GM18873 (cell line): ENCODE results near the gene BEGAIN.

Experiments used
- ATAC-seq: cut with Tn5 transposase; IDR thresholded peaks from one replicate; pipeline ENCODE4 v1.9.1; 2021; ENCODE audit warnings: mild to moderate bottlenecking, moderate library complexity, moderate number of reproducible peaks; ENCODE audit not compliant: unreplicated experiment, low FRiP score

Gene BEGAIN

DNA sequence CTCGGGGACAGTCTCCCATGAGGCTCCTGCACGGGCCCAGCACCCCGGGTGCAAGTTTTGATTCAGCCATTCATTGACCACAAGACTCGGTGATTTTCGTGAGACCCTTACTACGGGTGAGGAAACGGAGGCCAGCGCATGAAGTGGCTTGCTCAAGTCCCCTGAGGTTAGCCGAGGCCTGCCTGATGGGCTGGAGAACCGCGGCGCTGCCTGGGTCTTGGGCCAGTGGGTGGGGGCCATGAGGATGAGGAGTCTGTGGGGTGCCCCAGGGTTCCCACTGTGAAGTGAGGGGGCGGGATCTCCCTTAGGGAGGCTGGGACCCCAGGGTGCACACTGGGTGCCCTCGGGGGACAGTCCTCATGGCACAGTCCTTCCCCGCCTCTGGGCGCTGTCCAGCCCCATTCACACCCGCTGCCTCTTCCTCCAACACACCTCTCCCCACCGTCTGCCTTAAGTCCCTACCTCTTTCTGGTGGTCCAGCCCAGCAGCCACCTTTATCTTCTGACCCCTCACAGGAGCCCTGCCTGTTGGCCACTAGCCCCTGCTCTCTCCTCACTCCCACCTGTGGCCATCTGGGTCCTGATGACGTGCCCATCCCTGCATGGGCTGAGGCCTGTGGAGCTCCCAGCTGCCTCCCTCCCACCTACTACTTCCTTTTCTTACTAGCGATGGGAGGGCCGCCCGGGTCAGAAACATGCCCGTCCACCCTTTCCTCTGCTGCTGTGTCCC lies 16.3 kb downstream of the BEGAIN start:
- ATAC-seq = no peak

DNA sequence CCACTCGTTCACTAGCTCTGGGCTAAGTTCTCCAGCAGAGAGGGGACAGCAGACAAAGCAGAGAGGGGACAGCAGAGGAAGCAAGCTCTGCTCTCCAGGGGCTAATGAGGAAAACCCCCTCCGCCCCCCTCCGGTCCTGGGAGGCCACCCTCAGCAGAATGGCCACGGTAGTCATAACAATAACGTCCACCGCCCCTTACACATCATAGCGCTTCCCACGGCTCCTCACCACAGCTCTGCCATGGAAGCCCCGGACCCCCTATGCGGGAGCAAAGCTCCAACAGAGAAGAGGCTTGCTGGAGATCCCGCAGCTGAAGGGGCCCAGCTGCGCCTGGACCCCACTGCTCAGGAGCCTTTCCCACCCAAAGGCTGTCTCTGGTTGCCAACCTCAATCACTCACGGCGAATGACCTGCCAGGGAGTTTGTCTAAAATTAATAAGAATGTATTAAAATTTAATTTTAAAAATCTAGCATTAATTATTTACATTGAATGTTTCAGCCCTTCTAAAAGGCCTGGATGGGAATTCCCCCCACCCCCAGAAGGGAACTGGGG lies 17.4 kb downstream of the BEGAIN start:
- no peak for ATAC-seq

DNA sequence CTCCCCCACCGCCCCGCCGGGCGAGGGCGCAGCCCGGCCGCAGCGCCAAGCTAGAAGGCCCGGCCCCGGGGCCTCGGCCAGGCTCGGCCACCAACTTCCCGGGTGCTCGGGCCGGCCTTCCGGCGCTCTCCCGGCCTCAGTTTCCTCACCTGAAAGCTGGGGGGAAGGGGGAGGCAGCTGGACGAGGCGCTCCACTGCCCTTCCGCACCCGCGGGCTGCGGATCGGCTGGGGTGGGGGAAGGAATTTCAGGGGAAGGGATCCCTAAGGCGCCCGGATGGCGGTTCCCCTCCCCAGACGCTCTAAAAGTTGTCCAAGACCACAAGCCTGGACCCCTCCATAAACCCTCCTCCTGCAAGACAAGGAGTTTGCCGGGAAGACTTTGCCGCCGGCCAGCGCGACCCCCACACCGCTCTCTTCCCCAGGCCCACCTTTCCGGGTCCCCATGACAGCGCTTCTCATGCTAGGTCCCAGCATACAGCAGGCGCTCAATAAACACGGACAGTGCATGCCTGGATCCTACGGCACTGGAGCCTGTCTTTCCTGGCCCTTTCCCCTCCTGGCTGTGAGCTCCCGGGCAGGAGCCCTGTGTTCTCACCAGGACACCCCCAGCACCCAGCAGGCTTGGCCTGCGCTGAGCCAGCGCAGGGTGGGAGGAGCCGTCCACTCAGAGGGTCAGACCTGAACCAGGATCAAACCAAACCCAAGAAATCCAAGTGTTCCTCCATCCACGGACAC lies 18.1 kb downstream of the BEGAIN start:
- no peak for ATAC-seq

DNA sequence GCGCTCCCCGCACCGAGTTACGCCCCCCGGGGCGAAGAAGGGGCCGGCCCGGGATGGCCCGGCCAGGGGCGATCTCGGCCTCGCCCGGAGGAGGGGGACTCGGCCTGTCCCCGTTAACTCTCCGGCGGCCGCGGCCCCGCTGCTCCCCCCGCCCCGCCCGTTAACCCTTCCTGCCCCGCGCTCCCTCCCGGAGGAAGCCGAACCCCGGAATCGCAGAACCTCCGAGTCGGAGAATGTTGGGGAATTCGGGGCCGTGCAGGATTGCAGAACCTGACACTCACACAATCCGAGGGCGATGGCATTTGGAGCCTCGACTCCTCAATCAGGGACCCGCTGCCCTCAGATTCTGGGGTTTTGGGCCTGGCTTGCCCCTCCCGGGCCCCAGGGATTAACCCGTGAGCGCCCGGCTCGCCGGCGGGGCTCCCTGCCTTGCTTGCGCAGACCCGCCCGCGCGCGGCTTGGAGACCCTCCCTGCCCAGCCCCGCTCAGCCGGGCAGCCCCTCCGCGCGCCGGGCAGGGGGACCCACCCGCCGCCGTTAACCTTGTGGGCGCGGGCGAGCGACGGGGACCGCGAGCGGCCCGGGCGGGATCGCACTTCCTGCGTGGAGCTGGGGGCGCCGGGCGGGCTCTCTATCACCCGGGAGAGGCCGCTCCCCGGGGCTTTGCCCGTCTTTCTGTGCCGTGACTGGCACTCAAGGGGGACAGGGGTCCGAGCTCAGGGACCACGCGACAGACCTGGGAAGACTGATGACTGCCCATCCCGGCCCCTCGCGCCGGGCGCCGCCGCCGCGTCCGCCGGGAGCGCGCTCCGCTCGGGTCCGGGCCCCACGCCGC lies 18.8 kb downstream of the BEGAIN start:
- ATAC-seq = no peak

DNA sequence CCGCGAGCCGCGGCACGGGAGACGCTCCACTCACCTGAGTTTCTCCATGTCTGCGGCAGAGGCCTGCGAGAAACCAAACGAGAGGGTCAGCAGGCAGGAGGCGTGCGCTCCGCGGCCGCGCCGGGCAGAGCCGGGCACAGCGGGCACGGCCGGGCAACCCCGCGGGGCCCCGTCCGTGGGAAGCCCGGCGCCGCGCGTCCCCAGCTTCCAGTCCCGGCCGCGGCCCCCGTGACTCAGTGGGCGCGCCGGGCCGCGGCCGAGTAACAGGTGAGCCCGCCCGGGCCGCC lies 19.4 kb downstream of the BEGAIN start:
- ATAC-seq = no peak

DNA sequence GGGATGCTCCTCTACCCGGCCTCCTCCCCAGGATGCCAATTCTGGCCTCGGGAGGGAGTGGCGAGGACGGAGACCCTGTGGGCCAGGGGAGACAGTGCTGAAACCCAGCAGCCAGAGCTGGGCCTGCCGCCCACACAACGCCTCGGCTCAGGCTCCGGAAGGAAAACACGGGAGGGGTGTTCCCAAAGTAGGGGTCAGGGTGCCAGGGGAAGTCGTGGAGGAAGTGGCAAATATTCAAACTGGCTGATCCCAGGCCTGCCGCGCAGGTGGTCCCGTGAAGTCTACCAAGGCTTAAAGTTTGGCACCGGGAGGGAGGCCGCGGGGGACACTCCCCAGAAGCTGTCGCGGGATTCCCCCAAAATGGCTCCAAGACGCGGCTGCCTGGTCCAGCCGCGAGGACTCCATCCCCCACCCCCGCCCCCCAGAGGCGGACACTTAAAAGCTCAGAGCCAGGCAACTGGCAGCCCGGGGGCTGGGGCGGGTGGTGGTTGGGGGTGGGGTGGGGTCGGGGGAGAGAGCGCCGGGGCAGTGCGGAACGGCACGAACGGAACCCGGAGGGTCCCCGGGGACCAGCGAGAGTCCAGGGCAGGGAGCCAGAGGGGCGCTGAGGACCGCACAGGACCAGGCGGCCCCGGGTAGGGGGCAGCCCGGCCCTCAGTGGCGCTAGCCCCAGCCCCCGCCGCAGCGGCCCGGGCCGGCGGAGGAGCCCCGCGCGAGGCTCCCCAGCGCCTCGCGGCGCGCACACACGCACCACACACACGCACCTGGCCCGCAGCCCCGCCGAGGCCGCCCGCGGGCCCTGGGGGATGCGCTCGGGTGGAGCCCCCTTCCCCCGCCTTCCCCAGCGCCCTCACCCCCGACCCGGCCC lies 20.0 kb downstream of the BEGAIN start:
- ATAC-seq = no peak

DNA sequence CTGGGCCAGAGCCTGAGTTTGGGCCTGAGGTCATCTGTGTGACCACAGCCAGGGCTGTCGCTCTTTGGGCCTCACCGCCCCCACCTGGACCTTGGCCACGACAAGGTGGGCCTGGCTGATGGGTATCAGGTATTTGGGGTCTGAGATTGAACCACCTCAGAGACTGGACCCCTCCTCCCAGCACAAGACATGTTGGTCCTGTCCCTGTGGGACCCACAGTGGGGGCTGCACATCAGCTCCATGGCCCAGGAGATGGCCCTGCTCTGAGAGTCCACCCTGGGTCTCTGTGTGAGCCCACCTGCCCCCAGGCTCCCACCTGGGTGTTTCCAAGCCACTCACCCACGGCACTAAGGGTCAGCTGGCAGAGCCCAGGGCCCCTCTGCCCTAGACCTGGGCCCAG lies 20.6 kb downstream of the BEGAIN start:
- no peak for ATAC-seq

DNA sequence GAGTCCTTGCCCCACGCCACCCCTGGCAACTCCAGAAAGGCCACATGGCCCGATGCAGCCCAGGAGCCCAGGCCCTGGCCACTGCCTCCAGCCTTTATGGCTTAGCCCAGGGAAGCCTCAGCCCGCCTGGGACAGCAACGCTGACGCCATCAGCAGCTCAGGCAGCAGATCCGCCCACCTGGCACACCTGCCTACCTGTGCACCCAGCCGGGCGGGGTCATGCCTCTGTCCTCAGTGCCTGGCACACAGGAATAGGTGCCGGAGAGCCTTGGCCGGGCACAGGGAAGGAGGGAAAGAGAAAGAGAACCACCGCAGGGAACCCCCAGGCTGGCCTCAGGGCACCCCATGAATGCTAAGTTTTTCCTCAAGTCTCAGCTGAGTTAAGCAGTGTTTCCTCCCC lies 21.1 kb downstream of the BEGAIN start:
- ATAC-seq = no peak

DNA sequence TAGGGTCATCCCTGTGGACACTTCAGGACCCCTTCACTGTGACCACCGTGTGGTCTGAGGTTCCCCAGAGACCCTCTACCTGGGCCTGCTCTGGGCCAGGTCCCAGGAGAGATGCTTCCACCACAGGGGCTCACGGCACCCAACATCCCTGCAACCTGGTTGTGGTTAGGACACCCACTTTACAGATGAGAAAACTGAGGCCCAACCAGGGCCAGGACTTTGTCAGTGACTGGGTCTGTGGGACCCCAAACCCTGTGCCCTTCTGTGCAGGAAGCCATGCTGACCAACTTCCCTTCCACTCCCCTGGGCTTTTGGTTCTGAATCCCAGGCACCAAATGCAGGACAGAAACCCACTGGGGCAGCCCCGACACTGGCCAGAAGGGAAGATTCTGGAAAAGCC lies 21.6 kb downstream of the BEGAIN start:
- no peak for ATAC-seq

DNA sequence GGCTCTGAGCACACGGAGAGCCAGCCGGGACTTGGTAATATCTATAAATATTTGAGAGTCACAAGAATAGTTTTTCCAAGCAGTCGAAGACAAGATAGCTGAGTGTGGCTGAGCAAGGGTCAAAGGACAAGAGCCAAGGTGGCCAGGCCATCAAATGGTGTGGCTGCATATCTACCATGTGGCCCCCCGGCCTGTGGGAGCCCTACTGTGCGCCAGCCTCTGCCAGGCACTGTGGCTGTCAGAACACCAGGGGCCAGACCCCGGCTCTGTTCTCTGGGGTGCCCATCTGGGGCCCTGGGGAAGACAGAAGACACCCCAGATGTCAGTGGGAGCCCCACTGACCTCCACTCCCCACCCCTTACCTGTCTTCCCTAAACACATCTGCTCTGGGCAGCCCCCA lies 22.7 kb downstream of the BEGAIN start:
- ATAC-seq = no peak

DNA sequence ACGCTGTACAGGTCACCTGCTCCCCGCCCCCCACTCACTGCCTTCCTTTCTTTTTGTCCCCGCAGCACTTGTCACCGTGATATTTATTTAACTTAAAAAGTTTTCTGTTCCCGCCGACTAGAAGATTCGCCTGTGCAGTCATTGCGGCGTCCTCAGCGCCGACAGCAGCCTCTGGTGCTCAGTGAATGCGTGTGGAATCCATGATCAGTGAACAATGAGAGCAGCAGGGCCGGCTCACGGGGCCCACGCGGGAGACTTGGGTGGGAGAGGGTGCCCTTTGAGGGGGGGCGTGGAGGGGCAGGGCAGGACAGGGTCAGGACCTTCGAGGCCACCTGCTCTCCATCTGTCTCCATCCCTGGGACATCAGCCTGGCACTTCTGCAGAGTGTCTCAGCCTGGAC lies 24.5 kb downstream of the BEGAIN start:
- ATAC-seq = no peak

DNA sequence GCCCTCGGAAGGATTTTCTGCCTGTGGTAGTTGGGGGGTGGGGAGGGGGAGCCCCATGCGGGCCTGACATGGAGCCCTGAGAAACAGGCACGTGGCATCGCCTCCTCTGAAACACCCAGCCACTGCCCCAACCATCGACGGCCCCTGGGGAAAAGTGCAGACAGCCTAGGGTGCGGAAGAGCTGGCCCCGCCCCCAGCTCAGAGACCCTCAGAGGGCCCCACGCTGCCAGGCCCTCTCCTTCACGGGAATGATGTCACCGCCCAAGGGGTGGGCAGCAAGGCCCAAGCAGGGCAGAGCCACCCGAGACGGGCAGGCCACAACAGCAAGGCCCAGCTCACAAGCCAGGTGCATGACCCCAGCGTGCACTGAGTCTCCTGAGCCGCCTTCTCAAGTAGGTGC lies 26.2 kb downstream of the BEGAIN start:
- ATAC-seq = no peak

DNA sequence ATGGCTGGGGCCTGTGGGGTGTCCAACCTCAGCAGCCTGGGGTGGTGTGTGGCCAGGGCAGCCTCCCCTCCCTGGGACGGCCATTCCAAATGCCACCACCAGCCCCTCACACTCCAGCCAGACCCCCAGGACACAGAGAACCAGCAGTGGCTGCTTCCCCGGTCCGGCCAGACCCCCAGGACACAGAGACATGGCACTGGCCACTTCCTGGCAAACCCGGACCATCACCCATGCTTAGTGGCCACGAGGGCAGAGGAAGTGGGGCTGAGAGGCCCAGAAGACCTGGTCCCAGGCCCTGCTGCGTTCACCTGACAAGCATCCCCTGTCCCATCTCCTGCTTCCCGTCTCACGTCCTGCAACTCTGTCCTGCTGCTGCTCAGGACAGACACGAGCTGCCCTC lies 26.7 kb downstream of the BEGAIN start:
- ATAC-seq = no peak

DNA sequence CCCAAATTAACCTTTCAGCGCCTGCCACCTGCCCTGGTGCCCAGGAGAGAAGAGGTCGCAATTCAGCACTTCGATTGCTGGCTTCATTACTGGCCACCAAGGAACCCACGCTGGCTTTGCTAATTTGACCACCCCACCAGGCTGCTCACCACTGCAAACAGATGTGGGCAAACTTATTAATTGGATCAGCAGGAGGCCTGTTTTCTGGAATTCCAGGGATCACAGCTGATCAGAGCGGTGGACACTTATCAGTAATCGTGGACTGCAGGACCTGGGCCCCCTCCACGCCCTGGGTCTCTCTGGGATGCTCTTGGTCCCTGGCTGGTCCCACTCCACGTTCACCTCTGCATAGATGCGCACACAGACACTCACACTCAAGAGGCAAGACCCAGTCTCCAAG lies 27.8 kb downstream of the BEGAIN start:
- ATAC-seq = no peak

DNA sequence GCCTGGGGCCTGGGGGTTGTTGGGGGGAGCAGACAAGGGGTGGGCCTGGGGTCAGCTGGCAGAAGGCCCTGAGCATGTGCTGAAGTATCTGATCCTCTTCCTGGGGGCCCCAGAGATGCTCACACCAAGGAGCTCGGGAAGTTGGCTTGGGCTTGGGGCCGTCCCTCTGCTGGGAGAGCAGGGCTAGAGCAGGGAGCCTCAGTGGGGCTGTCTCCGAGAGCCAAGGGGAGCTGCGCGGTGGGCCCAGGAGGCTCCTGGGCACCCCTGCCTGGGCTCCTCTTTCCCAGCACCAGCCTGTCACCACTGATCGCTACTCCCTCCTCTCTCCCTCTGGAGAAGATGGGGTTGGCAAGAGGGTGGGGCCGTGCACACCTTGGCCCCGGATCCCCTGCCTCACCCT lies 28.3 kb downstream of the BEGAIN start:
- ATAC-seq = no peak

DNA sequence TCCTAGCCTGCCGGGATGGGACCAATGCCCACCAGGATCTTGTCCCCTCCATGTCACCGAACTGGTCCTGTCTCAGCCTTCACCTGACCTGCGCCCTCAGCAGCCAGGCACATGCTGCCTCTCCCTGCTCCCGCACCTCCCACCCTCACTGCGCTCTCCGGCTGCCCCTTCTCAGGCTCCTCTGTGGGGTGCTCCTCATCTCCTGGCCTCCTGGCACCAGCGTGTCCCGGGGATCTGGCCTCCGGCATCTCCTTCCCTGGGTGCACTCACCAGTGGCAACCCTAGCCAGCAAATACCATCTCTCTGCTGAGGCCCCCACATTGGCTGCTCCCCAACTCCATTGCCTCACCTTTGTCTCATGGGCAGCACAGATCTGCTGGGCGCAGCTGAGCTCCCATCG lies 29.0 kb downstream of the BEGAIN start:
- no peak for ATAC-seq

DNA sequence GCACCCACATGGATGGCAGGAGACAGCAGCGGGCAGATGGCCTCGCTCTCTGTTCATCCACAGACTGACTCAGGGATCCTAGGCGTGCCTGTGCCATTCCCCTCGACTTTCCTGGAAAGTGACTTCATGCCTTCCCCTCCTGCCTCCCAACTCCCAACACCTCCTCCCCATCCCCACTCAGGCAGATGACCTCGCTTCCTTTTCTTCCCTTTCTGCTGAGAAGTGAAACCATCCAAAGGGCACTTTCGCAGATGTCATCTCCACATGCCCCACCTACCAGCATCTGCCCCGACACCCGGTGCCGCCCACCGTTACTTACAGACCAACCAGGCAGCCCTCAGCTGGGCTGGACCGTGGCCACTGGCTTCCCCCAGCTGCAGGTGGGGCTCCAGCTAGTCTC lies 29.6 kb downstream of the BEGAIN start:
- no peak for ATAC-seq

DNA sequence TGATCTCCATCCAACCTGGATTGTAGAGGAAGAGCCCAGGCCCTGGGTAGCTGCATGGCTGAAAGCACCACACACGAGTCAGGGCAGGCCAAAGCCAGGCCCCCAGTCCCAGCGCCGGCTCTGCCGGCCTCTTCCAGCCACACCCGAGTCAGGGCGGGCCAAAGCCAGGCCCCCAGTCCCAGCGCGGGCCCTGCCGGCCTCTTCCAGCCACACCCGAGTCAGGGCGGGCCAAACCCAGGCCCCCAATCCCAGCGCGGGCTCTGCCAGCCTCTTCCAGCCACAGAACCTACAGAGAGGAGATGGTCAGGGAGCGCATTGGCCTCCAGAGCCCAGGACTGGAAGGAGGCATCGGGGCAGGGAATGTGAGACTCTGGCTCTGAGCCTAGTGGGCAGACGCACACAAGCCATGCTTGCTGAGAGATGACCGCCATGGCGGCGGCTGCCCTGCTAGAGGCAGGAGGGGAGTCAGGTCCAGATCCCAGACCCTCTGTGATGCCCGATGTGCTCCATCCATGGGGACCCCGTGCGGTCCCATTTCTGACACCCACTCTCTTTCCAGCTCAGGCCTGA lies 30.2 kb downstream of the BEGAIN start:
- no peak for ATAC-seq

DNA sequence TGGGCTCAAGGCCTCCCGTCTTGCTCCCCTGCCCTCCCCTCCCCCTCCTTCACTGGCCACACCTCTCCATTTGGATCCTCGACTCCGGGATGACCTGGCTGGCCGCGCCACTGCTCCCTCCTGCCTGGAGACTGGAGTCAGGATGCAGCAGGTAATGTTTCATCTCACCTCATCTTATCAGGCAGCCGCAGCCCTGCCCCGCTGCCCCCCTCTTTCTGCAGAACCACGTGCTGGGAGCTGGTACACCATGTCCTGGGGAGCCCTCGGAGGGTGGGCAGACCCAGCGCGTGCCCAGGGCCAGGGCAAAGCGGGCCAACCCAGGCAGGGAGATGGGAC lies 31.1 kb downstream of the BEGAIN start:
- no peak for ATAC-seq

DNA sequence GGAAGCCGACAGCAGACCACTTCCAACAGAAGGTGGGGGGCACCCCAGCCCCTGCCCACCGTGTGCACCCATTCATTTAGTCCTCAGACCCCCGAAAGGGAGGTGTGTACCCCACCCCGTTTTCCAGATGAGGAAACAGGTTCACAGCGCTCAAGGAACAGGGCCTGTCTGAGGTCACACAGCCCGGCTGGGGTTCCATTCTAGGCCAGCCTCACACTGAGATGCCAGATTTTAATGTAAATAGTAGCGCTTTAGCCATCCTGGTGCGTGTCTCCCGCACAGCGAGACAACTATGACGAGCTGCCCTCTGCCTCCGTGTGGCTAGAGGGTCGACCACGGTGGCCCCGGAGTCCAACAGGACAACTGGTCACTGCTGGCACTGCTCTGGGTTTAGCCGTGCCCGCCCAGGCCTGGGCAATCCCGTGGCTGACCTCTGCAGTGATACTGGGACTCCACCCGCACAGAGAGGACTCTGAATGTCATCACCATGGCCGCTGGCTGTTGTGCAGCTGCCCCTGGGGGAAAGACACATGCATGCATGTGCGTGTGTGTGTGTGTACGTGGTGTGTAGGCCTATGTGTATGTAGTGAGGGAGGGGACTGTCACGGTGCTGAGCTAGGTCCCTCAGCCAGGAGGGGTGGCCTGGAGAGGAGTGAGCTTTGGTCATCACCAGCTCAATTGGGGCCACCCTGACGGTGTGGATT lies 31.6 kb downstream of the BEGAIN start:
- ATAC-seq = no peak
